Spleen (tissue), 7 donors: ENCODE data around the gene CA5B.

Experiments
- POLR2AphosphoS5 ChIP-seq, 3 donors: sonication (generic); formaldehyde crosslinking; IDR thresholded peaks; one replicate each; pipeline ENCODE4 v1.5.1; 2017; ENCODE audit warnings: antibody characterized with exemption in 3 of 3
- TF ChIP-seq, protein P1 (sequence below), 11 experiments: fragments of 200-600 bp in 7 of 11; fragments of 450-650 bp in 4 of 11; sonication (generic) in 4 of 11; IDR thresholded peaks in 8 of 11; conservative IDR thresholded peaks in 3 of 11; 1 replicate in 7 of 11; 2 replicates in 4 of 11; pipeline versions ENCODE4 v1.4.0 to v1.8.0; 2016 to 2021; ENCODE audit warnings: antibody characterized with exemption in 11 of 11, inconsistent platforms in 4 of 11, mild to moderate bottlenecking in 1 of 11
- donor health status: DM: no; HTN: no; CAD: no; lungs with moderate emphysema.
- donor health status: DM: no; HTN: no; CAD: no.
- donor health status: DM: no; HTN: no; CAD: no.

DNA sequence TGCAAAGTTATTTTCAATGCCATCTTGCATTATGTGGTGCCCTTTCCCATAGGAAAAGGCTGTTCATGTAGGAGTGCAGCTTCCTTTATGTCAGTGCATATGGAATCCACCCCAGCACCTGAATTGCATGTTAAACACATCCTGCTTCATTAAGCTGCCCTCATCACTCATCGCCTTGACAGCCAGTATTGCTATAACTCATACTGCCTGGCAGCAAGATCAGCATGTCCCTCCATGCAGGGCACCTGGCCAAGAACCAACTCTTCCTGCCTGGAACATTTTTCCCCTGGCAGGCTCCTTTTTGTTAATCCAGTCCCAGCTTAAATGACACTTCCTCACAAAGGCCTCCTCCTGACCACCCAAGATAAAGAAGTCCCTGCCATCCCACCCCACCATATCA is 23.5 kb upstream of the CA5B start:
- TF ChIP-seq, protein P1, sequence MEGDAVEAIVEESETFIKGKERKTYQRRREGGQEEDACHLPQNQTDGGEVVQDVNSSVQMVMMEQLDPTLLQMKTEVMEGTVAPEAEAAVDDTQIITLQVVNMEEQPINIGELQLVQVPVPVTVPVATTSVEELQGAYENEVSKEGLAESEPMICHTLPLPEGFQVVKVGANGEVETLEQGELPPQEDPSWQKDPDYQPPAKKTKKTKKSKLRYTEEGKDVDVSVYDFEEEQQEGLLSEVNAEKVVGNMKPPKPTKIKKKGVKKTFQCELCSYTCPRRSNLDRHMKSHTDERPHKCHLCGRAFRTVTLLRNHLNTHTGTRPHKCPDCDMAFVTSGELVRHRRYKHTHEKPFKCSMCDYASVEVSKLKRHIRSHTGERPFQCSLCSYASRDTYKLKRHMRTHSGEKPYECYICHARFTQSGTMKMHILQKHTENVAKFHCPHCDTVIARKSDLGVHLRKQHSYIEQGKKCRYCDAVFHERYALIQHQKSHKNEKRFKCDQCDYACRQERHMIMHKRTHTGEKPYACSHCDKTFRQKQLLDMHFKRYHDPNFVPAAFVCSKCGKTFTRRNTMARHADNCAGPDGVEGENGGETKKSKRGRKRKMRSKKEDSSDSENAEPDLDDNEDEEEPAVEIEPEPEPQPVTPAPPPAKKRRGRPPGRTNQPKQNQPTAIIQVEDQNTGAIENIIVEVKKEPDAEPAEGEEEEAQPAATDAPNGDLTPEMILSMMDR (IDR thresholded peaks at IDR 0.05 in 8 of 11, conservative IDR thresholded peaks at IDR 0.05 in 3 of 11): no peak
- no peak for TF ChIP-seq POLR2AphosphoS5 (IDR thresholded peaks at IDR 0.05)
